MM.1S (cell line): ENCODE results near the gene HAUS7.

Source experiments
- EZH2 ChIP-seq: fragments of 300-600 bp; sonication (generic); optimal IDR thresholded peaks from 2 replicates; pipeline ENCODE3; 2017; ENCODE audit warnings: low read depth, mild to moderate bottlenecking, antibody characterized with exemption, low read length, mixed read lengths
- TF ChIP-seq, protein P1 (sequence below): fragments of 300-600 bp; sonication (generic); IDR thresholded peaks from 2 replicates; pipeline ENCODE4 v1.5.1; 2016; ENCODE audit warnings: antibody characterized with exemption, low read length, mixed read lengths

- TF ChIP-seq, protein P1, sequence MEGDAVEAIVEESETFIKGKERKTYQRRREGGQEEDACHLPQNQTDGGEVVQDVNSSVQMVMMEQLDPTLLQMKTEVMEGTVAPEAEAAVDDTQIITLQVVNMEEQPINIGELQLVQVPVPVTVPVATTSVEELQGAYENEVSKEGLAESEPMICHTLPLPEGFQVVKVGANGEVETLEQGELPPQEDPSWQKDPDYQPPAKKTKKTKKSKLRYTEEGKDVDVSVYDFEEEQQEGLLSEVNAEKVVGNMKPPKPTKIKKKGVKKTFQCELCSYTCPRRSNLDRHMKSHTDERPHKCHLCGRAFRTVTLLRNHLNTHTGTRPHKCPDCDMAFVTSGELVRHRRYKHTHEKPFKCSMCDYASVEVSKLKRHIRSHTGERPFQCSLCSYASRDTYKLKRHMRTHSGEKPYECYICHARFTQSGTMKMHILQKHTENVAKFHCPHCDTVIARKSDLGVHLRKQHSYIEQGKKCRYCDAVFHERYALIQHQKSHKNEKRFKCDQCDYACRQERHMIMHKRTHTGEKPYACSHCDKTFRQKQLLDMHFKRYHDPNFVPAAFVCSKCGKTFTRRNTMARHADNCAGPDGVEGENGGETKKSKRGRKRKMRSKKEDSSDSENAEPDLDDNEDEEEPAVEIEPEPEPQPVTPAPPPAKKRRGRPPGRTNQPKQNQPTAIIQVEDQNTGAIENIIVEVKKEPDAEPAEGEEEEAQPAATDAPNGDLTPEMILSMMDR = no peak
- TF ChIP-seq EZH2 = no peak
Measured at GRCh38 chrX:153492543-153492942, 22.2 kb upstream of the HAUS7 start.
